ENCODE data around the gene ESF1. TPM values are rescaled to one million over a fixed set of nuclear protein-coding genes. Genes with fewer than 3 reads are reported as not detected.

ESF1 gene
- total RNA-seq, 1 experiment from 2014 or later, result 36.9 TPM

DNA sequence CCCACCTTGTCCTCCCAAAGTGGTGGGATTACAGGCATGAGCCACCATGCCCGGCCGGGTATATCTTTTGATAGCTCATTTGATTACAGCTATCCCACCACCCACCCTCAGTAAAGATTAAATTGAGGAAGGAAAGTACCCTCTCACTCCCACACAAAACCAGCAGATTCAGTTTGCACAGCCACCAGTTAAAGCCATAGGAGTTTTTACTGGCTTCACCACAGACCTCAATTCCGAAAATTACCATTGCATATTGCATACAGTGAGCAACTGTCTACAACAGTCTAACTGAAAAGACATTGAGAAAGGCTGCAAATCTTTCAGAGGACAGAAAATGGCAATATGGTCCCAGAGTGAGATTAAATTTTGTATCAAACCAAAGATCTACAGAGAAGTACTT is 34.9 kb downstream of the ESF1 start:
- Histone ChIP-seq H2BK120ac (ENCODE audit: low read depth, low read length, poor library complexity, severe bottlenecking) (no peak overlapping the region), H3K27ac (ENCODE audit: insufficient read length, low read depth, low read length) (no peak overlapping the region), H3K4me1 (ENCODE audit: insufficient read depth, low read length) (no peaks in the 10 kb centered on the region), H3K79me2 (ENCODE audit: insufficient read depth, low read length) (no peaks in the 10 kb centered on the region), H3K27me3 (ENCODE audit: insufficient read depth, low read length) (no peaks in the 10 kb centered on the region), H2AFZ (ENCODE audit: low read length) (no peak overlapping the region), H3K14ac (ENCODE audit: insufficient read depth, low read length) (no peak overlapping the region), H3T11ph (ENCODE audit: low read length) (no peak overlapping the region), H2BK15ac (ENCODE audit: low read depth, low read length) (no peak overlapping the region), H3K9me3 (ENCODE audit: control insufficient read depth, low read depth, low read length) (no peaks in the 10 kb centered on the region), H3K4ac (ENCODE audit: low read depth, low read length) (no peak overlapping the region), H2BK20ac (ENCODE audit: low read depth, low read length, poor library complexity, severe bottlenecking) (no peak overlapping the region), H3K79me1 (ENCODE audit: insufficient read depth, low read depth, low read length, poor library complexity, severe bottlenecking) (no peaks in the 10 kb centered on the region), H4K8ac (replicated peaks; ENCODE audit: insufficient read length, low read depth, low read length) (no peak overlapping the region), H3K56ac (ENCODE audit: insufficient read length, low read depth, low read length) (no peak overlapping the region), H3K23ac (ENCODE audit: insufficient read length, low read depth, low read length) (no peak overlapping the region), H2BK5ac (ENCODE audit: insufficient read length, low read length) (no peak overlapping the region), H3K9ac (ENCODE audit: extremely low read depth, insufficient read length, low read length) (no peak overlapping the region), H3K18ac (ENCODE audit: insufficient read length, low read depth, low read length) (no peak overlapping the region), H4K20me1 (ENCODE audit: control insufficient read depth, insufficient read depth, insufficient read length) (no peaks in the 10 kb centered on the region), H4K5ac (ENCODE audit: insufficient read length, low read depth, low read length) (no peak overlapping the region), H3K23me2 (ENCODE audit: insufficient read length, low read depth, low read length, poor library complexity, severe bottlenecking) (no peaks in the 10 kb centered on the region), H2BK12ac (ENCODE audit: insufficient read length, low read depth, low read length) (no peak overlapping the region), H2AK5ac (ENCODE audit: insufficient read length, low read length) (no peak overlapping the region), H3K4me2 (ENCODE audit: insufficient read depth, insufficient read length, low read length) (no peak overlapping the region), H4K91ac (ENCODE audit: insufficient read length, low read depth, low read length) (no peak overlapping the region)
- WGBS (ENCODE audit: extremely low coverage, insufficient read length, low lambda C conversion rate), result no CpG with 5 or more reads among the region's 3 CpGs
- H3K9me3 Mint-ChIP-seq, result no peaks in the 10 kb centered on the region
- no peaks in the 10 kb centered on the region for H3K27me3 Mint-ChIP-seq (ENCODE audit: low read depth)
- peaks cover 12 to 21% (median 17%) of the 10 kb centered on the region in 3 experiments; a peak in 6 of 7 replicates for H3K36me3 Mint-ChIP-seq (ENCODE audit: insufficient read depth in 1 of 3, low read depth in 3 of 3)
- no peak for DNase-seq
- no peak overlapping the region for H3K27ac Mint-ChIP-seq
- no peak for TF ChIP-seq CTCF (conservative IDR thresholded peaks at IDR 0.05)
- no peak overlapping the region for H3K4me3 Mint-ChIP-seq
- no peaks in the 10 kb centered on the region for H3K4me1 Mint-ChIP-seq

Data from H9 (cell line).